Mesenchymal stem cell (in vitro differentiated cells and primary cell): ENCODE results near the gene CMPK1.
A peak's percentile ranks its signal among the peaks of the same experiment; 100 is the strongest.
"Not testable (repeated sequence)": the region's sequence is repeated elsewhere in the genome, so short reads cannot be mapped to it uniquely, and the experiment has no call there.

ENCODE experiments used
- DNase-seq: peaks from one replicate; pipeline ENCODE4 v3.0.0-alpha.2; 2013
- H2AFZ ChIP-seq: one replicate; pipeline ENCODE4 v1.6.1; 2013; ENCODE audit warnings: low read depth, mild to moderate bottlenecking, control low read depth, inconsistent platforms, low read length, moderate library complexity
- H2AK5ac ChIP-seq: 2 replicates; pipeline ENCODE4 v1.6.1; 2013; ENCODE audit warnings: low read length, moderate library complexity, mild to moderate bottlenecking, inconsistent platforms; ENCODE audit not compliant: severe bottlenecking
- H2BK120ac ChIP-seq: one replicate; pipeline ENCODE4 v1.6.1; 2013; ENCODE audit warnings: low read depth, mild to moderate bottlenecking, inconsistent platforms, low read length, moderate library complexity
- H2BK12ac ChIP-seq, 2 experiments: one replicate each; pipeline ENCODE4 v1.6.1; 2013; ENCODE audit warnings: inconsistent platforms in 2 of 2, low read length in 2 of 2, mild to moderate bottlenecking in 2 of 2, moderate library complexity in 2 of 2, control low read depth in 1 of 2
- H2BK15ac ChIP-seq: one replicate; pipeline ENCODE4 v1.6.1; 2013; ENCODE audit warnings: mild to moderate bottlenecking, low read depth, inconsistent platforms; ENCODE audit not compliant: poor library complexity, severe bottlenecking
- H2BK5ac ChIP-seq: 2 replicates; pipeline ENCODE4 v1.6.1; 2013; ENCODE audit warnings: low read depth, mild to moderate bottlenecking, low read length, control low read depth, inconsistent platforms; ENCODE audit not compliant: poor library complexity, severe bottlenecking
- H3K14ac ChIP-seq, 2 experiments: one replicate each; pipeline ENCODE4 v1.6.1; 2013; ENCODE audit warnings: inconsistent platforms in 2 of 2, low read length in 2 of 2, control low read depth in 1 of 2, mild to moderate bottlenecking in 1 of 2, moderate library complexity in 1 of 2
- H3K18ac ChIP-seq, 2 experiments: one replicate each; pipeline ENCODE4 v1.6.1; 2013; ENCODE audit warnings: inconsistent platforms in 2 of 2, low read length in 2 of 2, control low read depth in 1 of 2, low read depth in 1 of 2, mild to moderate bottlenecking in 1 of 2
- H3K23ac ChIP-seq, 2 experiments: one replicate each; pipeline ENCODE4 v1.6.1; 2013; ENCODE audit warnings: inconsistent platforms in 2 of 2, low read length in 2 of 2, mild to moderate bottlenecking in 2 of 2, moderate library complexity in 2 of 2, control low read depth in 1 of 2
- H3K27ac ChIP-seq: 2 replicates; pipeline ENCODE4 v1.5.1; 2013; ENCODE audit warnings: mild to moderate bottlenecking, moderate library complexity, low read length, control low read depth, inconsistent platforms; ENCODE audit not compliant: poor library complexity, severe bottlenecking
- H3K27me3 ChIP-seq, 2 experiments: 2 replicates each; pipeline versions ENCODE4 v1.6.1 to v1.7.0; 2013; ENCODE audit warnings: low read length in 2 of 2, mild to moderate bottlenecking in 2 of 2, moderate library complexity in 2 of 2, control low read depth in 1 of 2, inconsistent platforms in 1 of 2; ENCODE audit not compliant: control insufficient read depth in 1 of 2, insufficient read depth in 1 of 2
- H3K36me3 ChIP-seq, 2 experiments: 2 replicates each; pipeline versions ENCODE4 v1.6.1 to v1.7.0; 2013; ENCODE audit warnings: low read length in 2 of 2, control low read depth in 1 of 2, inconsistent platforms in 1 of 2, low read depth in 1 of 2, mild to moderate bottlenecking in 1 of 2; ENCODE audit not compliant: insufficient read depth in 2 of 2, control insufficient read depth in 1 of 2
- H3K4ac ChIP-seq, 2 experiments: one replicate each; pipeline ENCODE4 v1.6.1; 2013; ENCODE audit warnings: inconsistent platforms in 2 of 2, low read length in 2 of 2, mild to moderate bottlenecking in 2 of 2, moderate library complexity in 2 of 2, control low read depth in 1 of 2, low read depth in 1 of 2
- H3K4me1 ChIP-seq: 2 replicates; pipeline ENCODE4 v1.6.1; 2013; ENCODE audit warnings: low read depth, low read length, control low read depth; ENCODE audit not compliant: control insufficient read depth, insufficient read depth
- H3K4me2 ChIP-seq: 2 replicates; pipeline ENCODE4 v1.6.1; 2013; ENCODE audit warnings: low read length, mild to moderate bottlenecking, inconsistent platforms; ENCODE audit not compliant: poor library complexity, severe bottlenecking
- H3K4me3 ChIP-seq, 2 experiments: 2 replicates each; pipeline versions ENCODE4 v1.5.1 to v1.7.0; 2013; ENCODE audit warnings: low read length in 2 of 2, mild to moderate bottlenecking in 2 of 2, control low read depth in 1 of 2, low read depth in 1 of 2; ENCODE audit not compliant: insufficient read depth in 1 of 2
- H3K79me1 ChIP-seq: replicated peaks from 2 replicates; pipeline ENCODE4 v1.6.1; 2013; ENCODE audit warnings: mild to moderate bottlenecking, control low read depth, low read length, inconsistent platforms; ENCODE audit not compliant: poor library complexity, severe bottlenecking
- H3K9ac ChIP-seq: 2 replicates; pipeline ENCODE4 v1.7.0; 2013; ENCODE audit warnings: mild to moderate bottlenecking, low read length, moderate library complexity
- H3K9me3 ChIP-seq: 2 replicates; pipeline ENCODE4 v1.7.0; 2013; ENCODE audit warnings: mild to moderate bottlenecking, low read length; ENCODE audit not compliant: control insufficient read depth
- H4K8ac ChIP-seq: one replicate; pipeline ENCODE4 v1.6.1; 2013; ENCODE audit warnings: inconsistent platforms, mild to moderate bottlenecking, low read length, moderate library complexity
- H4K91ac ChIP-seq: one replicate; pipeline ENCODE4 v1.6.1; 2013; ENCODE audit warnings: mild to moderate bottlenecking, low read length, inconsistent platforms
- WGBS: methylation state at CpG from one replicate; pipeline ENCODE4 v1.1.7; 2013; ENCODE audit warnings: mixed read lengths; 5-methylcytosine and 5-hydroxymethylcytosine counted together

CMPK1 gene

GRCh38 chr1:47346979-47347378 is 13.4 kb downstream of the CMPK1 start:
- H3K4me3 ChIP-seq, H3K27ac ChIP-seq, H3K4me2 ChIP-seq, H2AFZ ChIP-seq, H2BK15ac ChIP-seq, H3K36me3 ChIP-seq, H3K14ac ChIP-seq, H3K9me3 ChIP-seq, H3K4ac ChIP-seq, H4K91ac ChIP-seq, H3K18ac ChIP-seq, H3K4me1 ChIP-seq, H2BK12ac ChIP-seq, H2BK120ac ChIP-seq, H3K27me3 ChIP-seq, H3K23ac ChIP-seq, H2AK5ac ChIP-seq, H4K8ac ChIP-seq, H3K9ac ChIP-seq, H2BK5ac ChIP-seq, DNase-seq: not testable (repeated sequence)
- WGBS: 99% methylated on average over 5 of the region's 5 CpGs
- H3K79me1 ChIP-seq: peaks cover 15% of the 10 kb centered on the region

GRCh38 chr1:47347735-47348134 is 14.1 kb downstream of the CMPK1 start:
- peaks cover 6% of the 10 kb centered on the region for H3K4me1 ChIP-seq
- H3K27me3 ChIP-seq: no peaks in the 10 kb centered on the region
- no peak for DNase-seq
- H3K27ac ChIP-seq: no peak overlapping the region
- WGBS: 97% methylated on average over 9 of the region's 9 CpGs
- H2AFZ ChIP-seq: no peak overlapping the region
- H4K8ac ChIP-seq: no peak overlapping the region
- H2BK120ac ChIP-seq: no peak overlapping the region
- H3K9ac ChIP-seq: no peak overlapping the region
- no peak overlapping the region for H2BK12ac ChIP-seq
- H3K4me3 ChIP-seq: no peak overlapping the region
- no peak overlapping the region for H3K23ac ChIP-seq
- H2BK15ac ChIP-seq: no peak overlapping the region
- no peak overlapping the region for H3K18ac ChIP-seq
- no peak overlapping the region for H2BK5ac ChIP-seq
- peaks cover 15% of the 10 kb centered on the region for H3K79me1 ChIP-seq
- peaks cover 7 to 9% of the 10 kb centered on the region in 2 experiments for H3K36me3 ChIP-seq
- no peak overlapping the region for H3K4ac ChIP-seq
- H3K14ac ChIP-seq: no peak overlapping the region
- H2AK5ac ChIP-seq: no peak overlapping the region
- H3K4me2 ChIP-seq: no peak overlapping the region
- H3K9me3 ChIP-seq: no peaks in the 10 kb centered on the region
- no peak overlapping the region for H4K91ac ChIP-seq

GRCh38 chr1:47348246-47348645 is 14.7 kb downstream of the CMPK1 start:
- Histone ChIP-seq H3K23ac (no peak overlapping the region), H4K91ac (no peak overlapping the region), H3K14ac (no peak overlapping the region), H4K8ac (no peak overlapping the region), H2BK12ac (no peak overlapping the region), H2AK5ac (no peak overlapping the region), H3K4me3 (no peak overlapping the region), H2AFZ (no peak overlapping the region), H2BK120ac (no peak overlapping the region), H3K4ac (no peak overlapping the region), H3K9me3 (no peaks in the 10 kb centered on the region), H3K4me1 (peaks cover 6% of the 10 kb centered on the region), H2BK15ac (no peak overlapping the region), H3K27me3 (no peaks in the 10 kb centered on the region), H3K79me1 (peaks cover 15% of the 10 kb centered on the region), H3K9ac (no peak overlapping the region), H3K36me3 (peaks cover 7 to 9% of the 10 kb centered on the region in 2 experiments), H3K18ac (no peak overlapping the region), H2BK5ac (no peak overlapping the region), H3K4me2 (no peak overlapping the region), H3K27ac (no peak overlapping the region)
- WGBS: 90% methylated on average over 1 of the region's 1 CpG
- no peak for DNase-seq

- no peak overlapping the region for H2BK15ac ChIP-seq
- H3K9me3 ChIP-seq: no peaks in the 10 kb centered on the region
- no peak overlapping the region for H3K4me2 ChIP-seq
- no peak overlapping the region for H2BK5ac ChIP-seq
- no peak overlapping the region for H3K14ac ChIP-seq
- H3K18ac ChIP-seq: no peak overlapping the region
- H3K79me1 ChIP-seq: peaks cover 14% of the 10 kb centered on the region
- no peaks in the 10 kb centered on the region for H3K27me3 ChIP-seq
- 100% methylated on average over 2 of the region's 2 CpGs for WGBS
- no peak overlapping the region for H4K91ac ChIP-seq
- no peak overlapping the region for H3K9ac ChIP-seq
- no peak overlapping the region for H3K27ac ChIP-seq
- H3K4me1 ChIP-seq: peaks cover 6% of the 10 kb centered on the region
- no peak overlapping the region for H2AFZ ChIP-seq
- H2BK12ac ChIP-seq: no peak overlapping the region
- no peak overlapping the region for H2BK120ac ChIP-seq
- H2AK5ac ChIP-seq: no peak overlapping the region
- H3K36me3 ChIP-seq: peaks cover 7 to 9% of the 10 kb centered on the region in 2 experiments
- no peak overlapping the region for H3K4me3 ChIP-seq
- no peak overlapping the region for H3K23ac ChIP-seq
- peak; percentile 60 for DNase-seq
- H4K8ac ChIP-seq: no peak overlapping the region
- H3K4ac ChIP-seq: no peak overlapping the region
Observed at GRCh38 chr1:47351305-47351704, 17.7 kb downstream of the CMPK1 start.
